HG03460 (cell line): ENCODE measurements around the gene TRIM68.
A peak's percentile ranks its signal among the peaks of the same experiment; 100 is the strongest.

Experiments
- ATAC-seq: cut with Tn5 transposase; IDR thresholded peaks from one replicate; pipeline ENCODE4 v1.9.1; 2021; ENCODE audit not compliant: unreplicated experiment

Gene TRIM68, protein sequence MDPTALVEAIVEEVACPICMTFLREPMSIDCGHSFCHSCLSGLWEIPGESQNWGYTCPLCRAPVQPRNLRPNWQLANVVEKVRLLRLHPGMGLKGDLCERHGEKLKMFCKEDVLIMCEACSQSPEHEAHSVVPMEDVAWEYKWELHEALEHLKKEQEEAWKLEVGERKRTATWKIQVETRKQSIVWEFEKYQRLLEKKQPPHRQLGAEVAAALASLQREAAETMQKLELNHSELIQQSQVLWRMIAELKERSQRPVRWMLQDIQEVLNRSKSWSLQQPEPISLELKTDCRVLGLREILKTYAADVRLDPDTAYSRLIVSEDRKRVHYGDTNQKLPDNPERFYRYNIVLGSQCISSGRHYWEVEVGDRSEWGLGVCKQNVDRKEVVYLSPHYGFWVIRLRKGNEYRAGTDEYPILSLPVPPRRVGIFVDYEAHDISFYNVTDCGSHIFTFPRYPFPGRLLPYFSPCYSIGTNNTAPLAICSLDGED

DNA sequence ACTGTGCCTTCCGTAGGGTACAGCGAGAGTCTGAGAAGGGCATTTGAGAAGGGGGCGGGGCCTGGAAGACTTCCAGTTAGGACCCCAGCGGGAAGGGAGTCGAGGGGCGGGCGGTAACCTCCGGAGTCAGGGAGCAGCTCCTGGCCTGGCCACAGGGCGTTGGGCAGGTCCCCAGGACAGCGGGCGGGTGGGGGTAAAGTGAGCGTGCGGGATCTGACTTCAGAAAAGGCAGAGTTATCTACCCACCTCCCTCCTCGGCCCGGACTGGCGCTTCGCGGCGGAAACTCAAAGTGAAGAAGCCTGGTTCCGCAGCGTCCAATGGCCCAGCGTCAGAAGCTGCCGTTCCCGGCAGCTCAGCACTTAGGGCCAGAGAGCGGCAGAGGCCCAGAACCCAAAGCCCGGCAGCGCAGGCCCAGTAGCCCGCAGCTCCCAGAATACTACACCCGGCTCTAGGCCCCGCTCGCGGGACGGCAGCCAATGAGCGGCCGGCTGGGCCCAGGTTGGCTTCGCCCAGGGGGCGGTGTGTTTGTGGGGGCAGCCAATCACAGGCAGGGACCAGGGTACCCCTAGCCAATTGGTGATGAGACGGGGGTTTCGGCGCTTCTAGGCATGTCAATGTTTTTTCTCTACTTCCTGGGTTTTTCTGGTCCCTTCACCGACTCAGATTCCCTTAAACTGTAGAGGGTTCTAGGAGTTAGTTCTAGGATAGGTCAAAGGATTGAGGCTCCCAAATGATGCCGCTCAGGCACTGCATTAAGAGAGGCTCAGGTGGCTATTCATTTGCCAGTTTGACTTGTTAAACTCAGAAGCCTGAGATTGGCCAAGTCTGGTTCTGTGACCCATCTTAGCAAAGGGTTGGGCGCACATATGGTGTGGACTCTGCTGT lies at the start of gene TRIM68:
Gene TRIM68, minus strand, starts transcription at position 451 of the 886 bp plus-strand sequence. CDS start 2,727 bp downstream, outside the sequence.
- ATAC-seq, result peak; percentile 100

DNA sequence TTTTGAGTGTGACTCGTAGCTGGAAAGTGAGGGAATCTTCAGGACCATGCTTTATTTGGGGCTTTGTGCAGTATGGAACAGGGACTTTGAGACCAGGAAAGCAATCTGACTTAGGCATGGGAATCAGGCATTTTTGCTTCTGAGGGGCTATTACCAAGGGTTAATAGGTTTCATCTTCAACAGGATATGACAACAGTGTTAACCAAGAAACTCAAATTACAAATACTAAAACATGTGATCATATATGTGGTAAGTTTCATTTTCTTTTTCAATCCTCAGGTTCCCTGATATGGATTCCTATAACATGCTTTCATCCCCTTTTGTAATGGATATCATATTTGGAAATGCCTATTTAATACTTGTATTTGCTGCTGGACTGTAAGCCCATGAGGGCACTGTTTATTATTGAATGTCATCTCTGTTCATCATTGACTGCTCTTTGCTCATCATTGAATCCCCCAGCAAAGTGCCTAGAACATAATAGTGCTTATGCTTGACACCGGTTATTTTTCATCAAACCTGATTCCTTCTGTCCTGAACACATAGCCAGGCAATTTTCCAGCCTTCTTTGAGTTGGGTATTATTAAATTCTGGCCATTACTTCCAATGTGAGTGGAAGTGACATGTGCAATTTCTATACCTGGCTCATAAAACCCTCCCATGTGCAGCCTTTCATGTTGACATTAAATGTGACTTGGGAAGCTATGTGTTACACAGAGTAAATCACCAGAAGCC lies 46.8 kb upstream of the TRIM68 start:
- no peak for ATAC-seq

DNA sequence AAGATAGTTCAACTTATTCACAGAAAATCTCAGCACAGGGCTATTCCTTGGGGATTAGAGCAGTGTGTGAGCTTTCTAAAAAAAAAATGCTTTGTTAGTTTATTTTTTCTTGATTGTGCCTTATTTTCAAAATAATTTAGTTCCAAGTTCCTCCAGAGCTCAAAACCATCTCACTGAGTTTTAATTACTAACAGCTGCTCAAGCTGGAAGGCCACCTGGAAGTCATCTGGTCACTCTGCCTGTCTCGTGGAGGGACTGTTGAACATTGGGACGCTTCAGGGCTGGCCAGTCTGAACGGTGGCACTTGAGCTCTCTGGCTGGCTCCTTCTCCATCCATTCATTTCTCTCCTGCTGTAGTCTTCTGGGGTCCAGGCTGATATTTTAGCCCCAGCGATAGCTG lies 39.7 kb upstream of the TRIM68 start:
- no peak for ATAC-seq

DNA sequence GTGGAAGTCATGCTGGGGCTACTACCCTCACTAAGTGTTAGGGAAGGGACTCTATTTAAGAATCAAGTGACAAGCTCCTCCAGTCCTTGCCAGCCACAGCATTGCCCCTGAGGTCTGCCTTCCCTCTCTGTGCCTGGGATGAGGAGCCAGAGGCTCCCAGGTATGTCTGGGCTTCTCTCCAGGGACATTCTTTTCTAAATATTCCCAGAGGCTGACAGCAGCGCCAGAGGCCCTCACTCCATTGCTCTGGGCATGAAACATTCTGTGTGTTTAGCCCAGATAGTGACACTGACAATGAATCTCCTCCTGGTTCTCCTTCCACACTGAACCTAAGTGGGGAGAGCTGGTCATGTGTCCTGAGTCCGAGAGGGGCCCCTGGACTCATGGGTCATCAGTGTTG lies 37.9 kb upstream of the TRIM68 start:
- ATAC-seq, result no peak

DNA sequence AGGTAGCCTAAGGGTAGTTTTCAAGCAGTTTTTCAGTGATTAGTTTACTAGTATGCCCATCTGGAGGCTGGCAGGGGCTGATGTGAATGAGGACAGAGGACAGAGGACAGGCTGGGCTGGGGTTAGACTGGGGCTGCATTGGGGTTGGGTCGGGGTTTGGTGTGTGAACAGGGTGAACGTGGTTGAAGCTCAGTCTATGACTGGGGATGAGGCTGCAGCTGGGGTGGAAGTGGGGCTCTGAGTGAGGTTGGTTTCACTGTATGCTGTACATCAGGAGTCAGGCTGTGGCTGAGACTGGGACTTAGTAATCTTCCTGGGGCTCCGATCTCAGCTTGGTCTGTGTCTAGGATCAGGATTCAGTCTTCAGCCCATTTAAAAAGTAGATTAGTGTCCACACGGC lies 36.2 kb upstream of the TRIM68 start:
- ATAC-seq, result no peak

DNA sequence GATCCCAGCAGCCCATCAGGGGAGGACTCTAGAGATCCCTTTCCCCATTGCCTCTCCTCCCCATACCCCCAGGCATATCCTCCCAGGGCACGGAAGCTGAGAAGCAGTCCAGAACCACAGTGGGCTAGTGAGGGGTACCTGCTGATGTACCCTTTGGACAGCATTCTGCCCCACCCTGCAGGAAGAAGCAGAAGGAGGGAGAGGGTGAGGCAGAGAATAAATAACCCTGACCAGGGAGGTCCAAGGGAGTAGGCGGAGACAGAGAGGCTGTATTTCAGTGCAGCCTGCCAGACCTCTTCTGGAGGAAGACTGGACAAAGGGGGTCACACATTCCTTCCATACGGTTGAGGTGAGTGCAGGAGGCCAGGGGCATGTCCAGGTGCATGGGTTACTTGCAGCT lies 35.7 kb upstream of the TRIM68 start, which contains the start of gene OR51E1:
Gene OR51E1, plus strand, starts transcription at position 301 of the 400 bp plus-strand sequence. CDS start 8,545 bp downstream, outside the sequence.
- ATAC-seq, result no peak

DNA sequence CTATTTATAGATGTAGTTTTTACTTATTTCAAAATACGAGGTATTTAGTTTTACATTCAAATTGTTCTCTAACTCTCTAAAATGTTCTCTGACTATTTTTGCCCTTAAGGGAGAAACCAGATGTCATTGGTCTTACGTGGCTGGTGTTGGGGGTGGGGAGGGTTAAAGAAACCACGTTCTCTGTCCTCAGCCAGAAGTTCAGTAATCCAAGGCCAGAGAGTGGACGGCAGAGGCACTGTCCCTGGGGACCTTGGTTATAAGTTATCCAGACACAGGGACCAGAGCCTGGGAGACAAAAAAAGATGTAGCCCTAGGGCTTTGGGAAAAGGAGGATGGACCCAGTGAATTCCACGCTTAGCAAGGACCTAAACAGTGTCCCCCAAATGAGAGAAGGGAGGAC lies 35.0 kb upstream of the TRIM68 start:
- ATAC-seq, result no peak

DNA sequence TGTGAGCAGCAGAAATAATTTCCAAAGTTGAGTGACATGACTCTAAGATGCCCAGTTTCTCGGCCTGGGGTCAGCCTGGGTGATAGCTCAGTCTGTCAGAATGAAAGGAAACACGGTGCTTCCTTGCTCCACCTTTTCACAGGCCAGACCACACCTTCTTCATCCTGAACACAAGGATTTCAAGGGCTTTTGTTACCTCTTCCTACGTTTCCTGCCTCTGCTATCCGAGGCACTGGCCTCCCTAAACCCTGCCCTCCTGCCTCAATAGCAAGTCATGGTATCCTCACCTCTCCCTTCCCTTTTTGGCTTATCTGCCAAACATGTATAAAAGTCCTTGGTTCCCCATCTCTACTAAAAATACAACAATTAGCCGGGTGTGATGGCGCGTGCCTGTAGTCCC lies 34.0 kb upstream of the TRIM68 start:
- no peak for ATAC-seq

DNA sequence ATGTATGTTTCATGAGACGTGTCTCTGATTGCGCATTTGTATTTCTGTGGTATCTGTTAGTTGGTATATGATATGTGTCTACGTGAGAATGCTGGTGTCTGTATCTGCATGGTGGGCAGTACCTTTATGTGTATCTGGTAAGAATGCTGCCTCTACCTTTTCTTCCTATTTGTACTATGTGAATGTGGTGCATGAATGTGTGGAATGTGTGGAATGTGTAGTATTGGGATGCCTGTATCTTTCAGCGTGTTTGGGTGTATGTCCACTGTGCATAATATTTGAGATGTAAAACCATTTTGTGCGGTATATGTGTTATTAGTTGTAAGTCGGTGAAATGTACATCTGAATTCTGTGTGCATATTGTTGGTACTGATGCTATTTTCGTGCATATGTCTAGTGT lies 33.5 kb upstream of the TRIM68 start:
- ATAC-seq, result no peak

DNA sequence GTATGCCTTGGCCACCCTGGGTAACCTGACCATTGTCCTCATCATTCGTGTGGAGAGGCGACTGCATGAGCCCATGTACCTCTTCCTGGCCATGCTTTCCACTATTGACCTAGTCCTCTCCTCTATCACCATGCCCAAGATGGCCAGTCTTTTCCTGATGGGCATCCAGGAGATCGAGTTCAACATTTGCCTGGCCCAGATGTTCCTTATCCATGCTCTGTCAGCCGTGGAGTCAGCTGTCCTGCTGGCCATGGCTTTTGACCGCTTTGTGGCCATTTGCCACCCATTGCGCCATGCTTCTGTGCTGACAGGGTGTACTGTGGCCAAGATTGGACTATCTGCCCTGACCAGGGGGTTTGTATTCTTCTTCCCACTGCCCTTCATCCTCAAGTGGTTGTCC lies 31.9 kb upstream of the TRIM68 start:
- ATAC-seq, result no peak

DNA sequence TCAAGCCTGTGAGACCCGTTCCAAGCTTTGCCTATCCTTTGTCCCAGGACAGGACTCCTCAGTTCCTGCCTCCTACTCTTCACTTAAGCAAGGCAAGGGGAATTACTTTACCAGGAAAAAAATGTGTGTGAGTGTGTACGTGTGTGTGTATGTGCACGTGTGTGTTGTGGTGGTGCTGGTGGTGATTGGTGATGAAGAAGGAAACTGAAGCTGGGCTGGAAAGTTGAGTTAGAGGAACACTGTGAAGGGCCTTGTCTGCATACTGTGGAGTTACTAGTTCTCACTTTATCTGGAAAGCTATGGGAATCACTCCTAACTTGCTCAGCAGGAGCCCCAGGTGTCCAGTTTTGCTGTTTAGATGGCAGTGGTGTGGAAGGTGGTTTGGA lies 29.6 kb upstream of the TRIM68 start:
- ATAC-seq, result no peak

DNA sequence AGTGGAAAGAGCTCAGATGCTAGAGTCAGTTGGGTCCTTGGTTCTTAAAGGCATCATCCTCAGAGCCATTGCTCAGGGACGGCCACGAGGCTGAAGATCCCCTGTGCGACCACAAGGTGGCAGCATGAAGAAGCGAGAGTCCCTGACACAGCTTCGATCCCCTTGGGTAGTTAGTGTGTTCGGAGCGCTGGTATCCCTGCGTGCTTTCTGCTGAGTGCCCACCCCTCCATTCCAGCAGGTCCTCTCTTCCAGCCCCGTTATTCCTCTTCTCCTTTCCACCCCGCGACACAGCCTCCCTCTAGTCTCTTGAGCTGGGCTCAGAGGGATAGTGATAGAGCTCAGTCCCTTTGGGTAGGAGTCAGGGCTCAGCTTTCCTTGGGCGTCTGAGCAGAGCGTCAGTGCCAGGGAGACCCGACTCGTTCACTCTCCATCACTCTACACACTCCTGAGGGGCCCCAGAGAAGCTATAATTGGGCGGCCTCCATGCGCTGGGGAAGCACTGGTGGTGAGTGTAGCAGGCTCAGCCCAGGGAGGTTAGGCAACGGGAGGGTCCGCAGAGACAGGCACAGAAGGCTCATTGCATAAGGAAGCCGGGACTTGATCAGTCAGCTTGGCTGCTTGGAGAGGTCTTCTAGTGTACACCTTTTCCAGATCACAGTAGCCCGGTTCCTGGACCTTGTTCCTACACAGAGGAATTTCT lies 29.1 kb upstream of the TRIM68 start, which contains the start of gene OR51D1:
Gene OR51D1, plus strand, starts transcription at position 516 of the 700 bp plus-strand sequence. CDS start 2,314 bp downstream, outside the sequence.
- ATAC-seq, result peak; percentile 99

DNA sequence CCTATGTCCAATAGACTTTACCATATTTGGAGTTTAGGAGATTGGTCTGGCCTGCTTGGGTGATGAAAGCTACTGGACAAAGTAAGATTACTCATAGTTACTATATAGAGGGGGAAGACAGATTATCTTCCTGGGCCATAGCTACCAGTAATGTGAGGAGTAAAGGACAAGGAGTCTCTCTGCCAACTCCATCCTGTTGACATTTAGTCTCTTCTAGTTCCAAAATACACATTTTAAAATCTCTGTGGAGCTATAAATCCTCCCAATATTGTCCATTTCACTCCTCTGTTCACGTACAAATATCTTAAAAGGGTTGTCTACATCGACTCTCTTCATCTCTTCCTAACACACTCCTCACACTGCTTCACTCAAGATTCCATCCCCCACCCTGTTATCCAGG lies 28.1 kb upstream of the TRIM68 start:
- no peak for ATAC-seq

DNA sequence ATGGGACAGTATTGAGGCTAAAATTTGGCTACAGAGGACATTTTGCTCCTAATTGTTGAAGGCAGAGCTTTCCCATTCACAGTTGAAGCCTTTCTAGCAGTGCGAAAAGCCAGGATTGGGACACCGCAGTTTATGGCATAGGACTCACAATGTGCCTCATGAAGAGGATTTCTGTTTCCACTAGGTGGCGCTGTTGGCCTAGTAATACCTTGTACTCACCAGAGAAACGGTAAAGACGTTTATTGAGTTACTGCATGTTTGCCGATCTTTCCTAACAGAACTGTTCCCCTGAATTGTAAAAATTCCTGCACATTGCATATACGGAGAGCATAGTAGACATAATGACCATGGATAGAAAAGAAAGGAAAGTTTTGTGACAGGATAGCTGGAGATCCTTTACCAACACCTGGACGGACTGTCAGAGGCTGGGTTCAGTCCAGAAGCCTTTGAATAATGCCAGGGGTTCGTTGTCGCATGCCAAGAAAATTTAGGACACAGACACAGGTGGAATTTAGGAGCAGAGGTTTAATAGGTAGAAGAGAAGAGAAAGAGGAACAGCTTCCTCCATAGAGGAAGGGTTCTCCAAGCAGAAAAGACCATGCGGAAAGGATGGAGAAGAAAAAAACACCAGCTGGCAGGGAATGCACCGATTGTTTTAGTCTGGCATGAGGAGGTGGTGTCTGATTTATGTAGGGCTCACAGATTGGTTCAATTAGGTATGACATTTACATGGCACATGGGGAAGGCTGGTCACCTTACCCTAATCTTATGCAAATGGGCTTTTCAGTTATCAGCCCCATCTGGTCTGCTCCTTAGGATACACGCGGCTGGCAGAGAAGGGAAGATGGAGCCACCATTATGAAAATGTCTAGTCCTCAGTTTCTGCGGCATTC lies 18.4 kb upstream of the TRIM68 start:
- no peak for ATAC-seq

DNA sequence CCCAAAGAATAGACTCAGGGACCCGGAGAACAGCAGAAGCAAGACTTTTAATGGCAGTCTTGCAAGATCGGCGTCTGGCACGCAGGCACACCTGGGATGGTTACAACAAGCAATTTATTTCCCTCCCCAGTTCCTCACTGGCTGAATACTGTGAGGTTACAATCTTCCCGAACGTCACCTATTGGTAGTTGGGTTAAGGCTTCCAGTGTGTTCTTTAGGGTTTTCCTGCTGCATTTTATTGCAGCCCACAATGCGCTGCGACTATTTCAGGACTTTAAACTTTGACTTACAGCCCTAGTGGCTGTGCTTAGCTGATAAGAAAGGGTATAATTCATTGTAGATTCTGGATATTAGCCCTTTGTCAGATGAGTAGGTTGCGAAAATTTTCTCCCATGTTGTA lies 11.5 kb upstream of the TRIM68 start:
- ATAC-seq, result no peak

DNA sequence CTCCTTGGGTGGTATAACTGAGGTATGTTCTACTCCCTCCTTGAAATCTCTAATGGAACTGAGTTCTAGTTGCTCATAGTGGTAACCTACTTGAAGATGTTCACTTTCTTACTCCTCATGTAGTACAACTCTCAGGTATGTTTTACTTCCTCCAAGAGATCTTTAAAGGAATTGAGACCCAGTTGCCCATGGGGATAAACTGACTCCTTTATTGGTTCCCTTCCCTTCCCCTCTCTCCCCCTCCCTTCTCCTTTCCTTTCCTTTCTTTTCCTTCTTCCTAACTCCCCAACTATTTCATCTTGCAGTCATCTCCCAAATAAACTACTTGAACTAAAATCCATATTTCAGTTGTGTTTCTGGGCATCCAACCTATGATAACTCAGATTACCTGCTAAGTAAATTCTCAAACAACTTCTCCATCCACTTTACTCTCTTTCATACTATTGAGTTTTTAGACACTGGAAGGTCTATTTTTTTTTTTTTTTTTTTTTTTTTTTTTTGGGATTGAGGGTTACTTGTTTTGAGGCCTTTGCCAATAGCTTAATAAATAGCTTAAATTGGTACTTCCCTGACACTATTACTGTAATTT lies 7.9 kb upstream of the TRIM68 start:
- no peak for ATAC-seq

DNA sequence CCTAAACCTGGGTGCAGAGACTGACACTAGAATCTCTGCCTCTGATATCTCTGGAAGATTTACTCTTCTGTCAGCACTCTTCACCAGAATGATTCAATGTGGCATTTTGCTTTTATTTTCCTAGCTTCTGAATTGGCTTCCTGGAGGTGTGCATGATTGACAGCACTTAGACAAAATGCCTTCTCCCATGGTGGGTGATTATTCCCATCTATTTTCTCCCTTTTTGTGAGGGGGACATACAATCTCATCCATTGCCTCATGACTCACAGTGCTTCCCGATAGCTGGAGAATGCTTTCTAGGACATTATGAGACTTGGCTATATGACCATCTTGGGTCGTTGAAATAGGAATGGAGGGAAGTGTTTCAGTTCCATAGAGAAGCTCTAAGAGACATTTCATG lies 4.0 kb upstream of the TRIM68 start:
- no peak for ATAC-seq

DNA sequence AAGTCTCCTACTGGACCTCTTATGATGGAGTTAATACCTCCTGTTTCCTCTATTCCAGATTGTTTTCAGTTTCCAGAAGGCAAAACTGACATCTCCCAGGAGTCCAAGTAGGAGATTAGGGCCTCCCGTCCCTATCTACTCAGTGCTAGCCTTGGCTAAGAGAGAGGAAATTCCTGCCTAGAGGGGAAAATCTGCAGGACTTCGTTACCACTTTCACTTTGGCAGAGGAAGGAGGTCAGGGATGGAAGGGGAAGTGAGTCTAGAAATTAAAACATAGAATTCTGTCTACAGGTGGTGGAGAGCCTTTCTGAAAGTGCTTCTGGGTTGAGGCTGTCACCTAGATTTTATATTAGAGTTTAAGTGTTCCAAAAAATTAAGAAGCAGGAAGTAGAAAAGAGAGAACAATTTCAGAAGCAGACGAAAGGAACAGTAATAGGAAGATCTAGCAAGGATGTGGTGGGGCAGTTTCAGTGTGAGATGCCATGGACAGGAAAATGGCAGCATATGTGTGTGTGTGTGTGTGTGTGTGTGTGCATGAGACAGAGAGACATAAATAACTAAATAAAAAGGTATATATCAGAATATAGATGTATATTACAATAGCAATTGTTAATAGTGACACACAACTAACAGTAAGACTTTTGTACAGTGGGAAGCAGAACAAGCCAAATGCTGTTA lies 2.4 kb upstream of the TRIM68 start:
- no peak for ATAC-seq
